SKM-1 treated with dmso at 0.1 percent for 144 hours (cell line): Measurements from ENCODE around the gene SBK3.

ENCODE experiments used
- DNase-seq: peaks from one replicate; lab custom pipeline; 2025; ENCODE audit not compliant: unreplicated experiment; lab: John Stamatoyannopoulos, UW

SBK3 gene

GRCh38 chr19:55491546-55492360 lies 53.6 kb downstream of the SBK3 start:
- DNase-seq, result no peak
